SK-N-SH (cell line): ENCODE data around the gene RMDN2. TPM values are rescaled to one million over a fixed set of nuclear protein-coding genes. Genes with fewer than 3 reads are reported as not detected.

Experiments used
- CTCF ChIA-PET: fragments of 300-600, 350-600 bp; formaldehyde crosslinking; extraction: SDS; loops from one replicate; lab custom pipeline; 2021; lab: Yijun Ruan, JAX
- POLR2A ChIA-PET: fragments of 350-600 bp; sonication (Branson Sonifier 250); formaldehyde crosslinking; extraction: SDS; loops from one replicate; lab custom pipeline; 2020; ENCODE audit warnings: antibody characterized with exemption, inconsistent platforms; lab: Yijun Ruan, JAX
- DNase-seq: peaks from one replicate; pipeline ENCODE4 v3.0.0; 2012
- H2AFZ ChIP-seq: fragments of 200-600 bp; sonication (generic); 2 replicates; pipeline ENCODE4 v1.8.1; 2016; ENCODE audit warnings: antibody characterized with exemption, mild to moderate bottlenecking, low read depth
- H3F3A ChIP-seq: fragments of 200-600 bp; sonication (generic); replicated peaks from 2 replicates; pipeline ENCODE3; 2016; ENCODE audit warnings: antibody characterized with exemption, mild to moderate bottlenecking; ENCODE audit not compliant: insufficient read depth
- H3K27ac ChIP-seq, 2 experiments: fragments of 200-500 bp in 1 of 2; fragments of 200-600 bp in 1 of 2; sonication (Bioruptor generic) in 1 of 2; sonication (generic), shearing (Covaris generic) in 1 of 2; 2 replicates each; pipeline versions ENCODE4 v1.5.1 to v1.6.1; 2014 to 2016; ENCODE audit warnings: low read depth in 2 of 2, inconsistent platforms in 1 of 2, low read length in 1 of 2, mild to moderate bottlenecking in 1 of 2, mixed read lengths in 1 of 2
- H3K27me3 ChIP-seq: fragments of 200-600 bp; sonication (generic), shearing (Covaris generic); 2 replicates; pipeline ENCODE4 v1.6.1; 2016; ENCODE audit warnings: mixed run types; ENCODE audit not compliant: insufficient read depth
- H3K36me3 ChIP-seq, 2 experiments: fragments of 200-500 bp in 1 of 2; fragments of 200-600 bp in 1 of 2; sonication (Bioruptor generic) in 1 of 2; sonication (generic) in 1 of 2; replicated peaks in 1 of 2; 2 replicates each; pipeline versions ENCODE3 to v1.5.1; 2014 to 2016; ENCODE audit warnings: low read length in 1 of 2, mild to moderate bottlenecking in 1 of 2; ENCODE audit not compliant: insufficient read depth in 2 of 2, control insufficient read depth in 1 of 2
- H3K4me1 ChIP-seq, 2 experiments: fragments of 200-500 bp in 1 of 2; fragments of 200-600 bp in 1 of 2; sonication (Bioruptor generic) in 1 of 2; sonication (generic), shearing (Covaris generic) in 1 of 2; 2 replicates each; pipeline versions ENCODE4 v1.5.1 to v1.6.1; 2014 to 2016; ENCODE audit warnings: low read depth in 1 of 2, low read length in 1 of 2, mixed run types in 1 of 2; ENCODE audit not compliant: insufficient read depth in 2 of 2, control insufficient read depth in 1 of 2
- H3K4me2 ChIP-seq: fragments of 200-600 bp; sonication (generic), shearing (Covaris generic); 2 replicates; pipeline ENCODE4 v1.6.1; 2017; ENCODE audit warnings: mixed run types
- H3K4me3 ChIP-seq, 2 experiments: fragments of 200-500 bp in 1 of 2; fragments of 200-600 bp in 1 of 2; sonication (Bioruptor generic) in 1 of 2; sonication (generic), shearing (Covaris generic) in 1 of 2; 2 replicates each; pipeline versions ENCODE4 v1.5.1 to v1.8.1; 2014 to 2016; ENCODE audit warnings: low read depth in 2 of 2, inconsistent platforms in 1 of 2, low read length in 1 of 2, mild to moderate bottlenecking in 1 of 2, mixed read lengths in 1 of 2, moderate library complexity in 1 of 2
- H3K79me2 ChIP-seq: fragments of 200-600 bp; sonication (generic); 2 replicates; pipeline ENCODE4 v1.8.1; 2017; ENCODE audit warnings: mild to moderate bottlenecking; ENCODE audit not compliant: insufficient read depth
- H3K9ac ChIP-seq: fragments of 200-600 bp; sonication (generic); 2 replicates; pipeline ENCODE4 v1.6.1; 2017; ENCODE audit warnings: mixed run types
- H3K9me2 ChIP-seq: fragments of 200-600 bp; sonication (generic); 2 replicates; pipeline ENCODE4 v1.6.1; 2017; ENCODE audit warnings: mixed run types
- H3K9me3 ChIP-seq: fragments of 200-600 bp; sonication (generic); 2 replicates; pipeline ENCODE4 v1.6.1; 2017; ENCODE audit warnings: mixed run types, mild to moderate bottlenecking, moderate library complexity
- H4K20me1 ChIP-seq: fragments of 200-600 bp; sonication (generic); 2 replicates; pipeline ENCODE4 v1.6.1; 2017; ENCODE audit warnings: mild to moderate bottlenecking, mixed run types; ENCODE audit not compliant: insufficient read depth
- CHD2 ChIP-seq: fragments of 150-350 bp; IDR thresholded peaks from 2 replicates; pipeline ENCODE4 v1.6.1; 2018; ENCODE audit warnings: low read length; ENCODE audit not compliant: partially characterized antibody
- EP300 ChIP-seq, 2 experiments: IDR thresholded peaks; 2 replicates each; pipeline versions ENCODE4 v1.4.0 to v1.6.1; 2012; ENCODE audit warnings: borderline replicate concordance in 1 of 2, low read depth in 1 of 2, low read length in 1 of 2
- EZH2phosphoT487 ChIP-seq: fragments of 200-600 bp; sonication (generic); IDR thresholded peaks from 2 replicates; pipeline ENCODE4 v1.6.1; 2017; ENCODE audit warnings: low read depth, mixed run types, mild to moderate bottlenecking, antibody characterized with exemption, moderate library complexity, borderline replicate concordance
- FOSL2 ChIP-seq: IDR thresholded peaks from 2 replicates; pipeline ENCODE4 v1.4.0; 2012; ENCODE audit warnings: low read depth, mild to moderate bottlenecking, moderate library complexity, borderline replicate concordance
- FOXM1 ChIP-seq: IDR thresholded peaks from 2 replicates; pipeline ENCODE4 v1.4.0; 2012; ENCODE audit warnings: low read depth, mild to moderate bottlenecking
- GATA2 ChIP-seq: sonication (generic); formaldehyde crosslinking; IDR thresholded peaks from 2 replicates; pipeline ENCODE4 v1.5.0; 2020; ENCODE audit warnings: mild to moderate bottlenecking, missing genetic modification reagents
- MEF2A ChIP-seq: IDR thresholded peaks from 2 replicates; pipeline ENCODE4 v1.4.0; 2012; ENCODE audit warnings: low read depth, borderline replicate concordance
- MXI1 ChIP-seq: IDR thresholded peaks from 2 replicates; pipeline ENCODE4 v1.6.1; 2012; ENCODE audit warnings: mild to moderate bottlenecking, low read depth, low read length, improper control_type of control experiment
- NFIC ChIP-seq: IDR thresholded peaks from 2 replicates; pipeline ENCODE4 v1.4.0; 2012; ENCODE audit warnings: borderline replicate concordance
- NRF1 ChIP-seq: IDR thresholded peaks from 2 replicates; pipeline ENCODE4 v1.6.1; 2012; ENCODE audit warnings: low read depth, mild to moderate bottlenecking, low read length
- POLR2AphosphoS5 ChIP-seq: IDR thresholded peaks from 2 replicates; pipeline ENCODE4 v1.6.1; 2012; ENCODE audit warnings: low read depth, low read length
- RFX5 ChIP-seq: IDR thresholded peaks from 2 replicates; pipeline ENCODE4 v1.6.1; 2012; ENCODE audit warnings: mild to moderate bottlenecking, improper control_type of control experiment, low read length
- RXRA ChIP-seq: IDR thresholded peaks from 2 replicates; pipeline ENCODE4 v1.4.0; 2012; ENCODE audit warnings: low read depth, mild to moderate bottlenecking, borderline replicate concordance
- TAF1 ChIP-seq: IDR thresholded peaks from 2 replicates; pipeline ENCODE4 v1.6.1; 2012; ENCODE audit warnings: low read depth, mild to moderate bottlenecking, low read length, moderate library complexity, borderline replicate concordance
- TCF12 ChIP-seq: IDR thresholded peaks from 2 replicates; pipeline ENCODE4 v1.4.0; 2012
- TEAD4 ChIP-seq: IDR thresholded peaks from 2 replicates; pipeline ENCODE4 v1.4.0; 2012; ENCODE audit warnings: mild to moderate bottlenecking, borderline replicate concordance; ENCODE audit not compliant: insufficient read depth
- polyA plus RNA-seq, 3 experiments: library from polyadenylated mRNA; depleted of rRNA; stranded (reverse); fragments of >200 nt; gene quantifications; 2 replicates each; pipeline ENCODE4 v1.2.3, GENCODE V29; 2012
- TF ChIP-seq, protein P1 (sequence below): IDR thresholded peaks from 2 replicates; pipeline ENCODE4 v1.4.0; 2012; ENCODE audit warnings: low read depth, borderline replicate concordance
- TF ChIP-seq, protein P2 (sequence below): fragments of 200-600 bp; sonication (generic); IDR thresholded peaks from 2 replicates; pipeline ENCODE4 v1.6.1; 2017; ENCODE audit warnings: antibody characterized with exemption, mild to moderate bottlenecking, moderate library complexity
- TF ChIP-seq, protein P3 (sequence below): fragments of 150-350 bp; IDR thresholded peaks from 2 replicates; pipeline ENCODE4 v1.6.1; 2016; ENCODE audit warnings: mild to moderate bottlenecking, low read depth, low read length
- TF ChIP-seq, protein P4 (sequence below): IDR thresholded peaks from 2 replicates; pipeline ENCODE4 v1.4.0; 2012; ENCODE audit warnings: low read depth

The RMDN2 gene
- polyA plus RNA-seq, 1 of the 3 experiments (the other 2 are of a cell fraction), result 7.3 TPM

DNA sequence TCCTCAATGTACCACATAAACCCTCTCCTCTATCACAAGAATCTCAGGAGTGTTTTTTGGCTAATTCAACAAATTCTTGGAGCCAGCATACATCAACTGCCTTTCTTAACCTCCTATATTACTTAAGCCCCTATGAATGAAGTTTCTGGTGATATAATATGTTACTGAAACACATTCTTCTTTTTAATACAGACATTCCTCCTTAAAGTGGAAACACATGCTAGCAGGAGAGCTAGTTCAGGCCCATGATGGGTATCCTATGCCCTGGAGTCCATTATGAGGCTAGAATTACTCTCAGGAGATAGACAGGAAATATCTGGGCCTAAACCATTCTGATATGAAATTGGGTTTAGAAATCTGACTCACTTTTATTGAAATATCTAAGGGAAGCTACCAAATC is 26.6 kb upstream of the RMDN2 start:
- no peak overlapping the region for H3K4me3 ChIP-seq
- H3K4me2 ChIP-seq, result no peak overlapping the region
- H2AFZ ChIP-seq, result no peak overlapping the region
- peaks cover 0 to 3% of the 10 kb centered on the region in 2 experiments; a peak in 2 of 4 replicates for H3K4me1 ChIP-seq
- peak overlapping the region in 1 of 2 experiments; percentile 73; a peak in 2 of 4 replicates for H3K27ac ChIP-seq
- no peaks in the 10 kb centered on the region for H3K9me2 ChIP-seq
- H3K79me2 ChIP-seq, result no peaks in the 10 kb centered on the region
- TF ChIP-seq, protein P1, sequence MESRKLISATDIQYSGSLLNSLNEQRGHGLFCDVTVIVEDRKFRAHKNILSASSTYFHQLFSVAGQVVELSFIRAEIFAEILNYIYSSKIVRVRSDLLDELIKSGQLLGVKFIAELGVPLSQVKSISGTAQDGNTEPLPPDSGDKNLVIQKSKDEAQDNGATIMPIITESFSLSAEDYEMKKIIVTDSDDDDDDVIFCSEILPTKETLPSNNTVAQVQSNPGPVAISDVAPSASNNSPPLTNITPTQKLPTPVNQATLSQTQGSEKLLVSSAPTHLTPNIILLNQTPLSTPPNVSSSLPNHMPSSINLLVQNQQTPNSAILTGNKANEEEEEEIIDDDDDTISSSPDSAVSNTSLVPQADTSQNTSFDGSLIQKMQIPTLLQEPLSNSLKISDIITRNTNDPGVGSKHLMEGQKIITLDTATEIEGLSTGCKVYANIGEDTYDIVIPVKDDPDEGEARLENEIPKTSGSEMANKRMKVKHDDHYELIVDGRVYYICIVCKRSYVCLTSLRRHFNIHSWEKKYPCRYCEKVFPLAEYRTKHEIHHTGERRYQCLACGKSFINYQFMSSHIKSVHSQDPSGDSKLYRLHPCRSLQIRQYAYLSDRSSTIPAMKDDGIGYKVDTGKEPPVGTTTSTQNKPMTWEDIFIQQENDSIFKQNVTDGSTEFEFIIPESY, result no peak
- TF ChIP-seq FOXM1, result no peak
- TF ChIP-seq TCF12, result peak; percentile 46
- H3K36me3 ChIP-seq, result no peaks in the 10 kb centered on the region
- H3K9ac ChIP-seq, result no peak overlapping the region
- H4K20me1 ChIP-seq, result no peaks in the 10 kb centered on the region
- no peak for DNase-seq
- no peaks in the 10 kb centered on the region for H3F3A ChIP-seq
- CTCF ChIA-PET, result interaction anchor here (1.0 to 7.8 kb wide), 6 partner anchors 9 to 730 kb away, joined by 3 to 58 read pairs (median 7); no protein-coding TSS in a partner anchor
- no peaks in the 10 kb centered on the region for H3K9me3 ChIP-seq
- POLR2A ChIA-PET, result interaction anchor here (1.2 kb wide), 1 partner anchor 27 kb away, joined by 3 read pairs; the partner anchor contains the start of gene RMDN2
- H3K27me3 ChIP-seq, result no peaks in the 10 kb centered on the region

DNA sequence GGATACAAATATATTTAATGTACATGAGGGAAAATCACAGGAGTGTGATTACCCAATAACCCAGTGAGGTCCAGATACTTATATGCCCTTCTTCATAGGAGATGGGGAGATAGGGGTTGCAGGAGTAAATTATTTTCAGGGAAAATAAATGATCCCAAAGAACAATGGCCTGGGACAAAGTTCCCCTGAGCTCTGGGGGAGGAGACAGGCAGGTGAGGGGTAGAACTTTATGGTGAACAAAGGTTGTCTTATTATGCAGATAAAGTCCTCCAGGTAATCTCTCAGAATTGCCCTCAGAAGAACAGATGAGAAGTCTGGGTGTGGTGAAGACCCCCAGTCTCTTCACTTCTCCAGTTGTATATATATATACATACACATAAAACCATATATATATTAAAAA is 22.1 kb upstream of the RMDN2 start:
- H3K4me1 ChIP-seq, result no peaks in the 10 kb centered on the region; a peak in 1 of 4 replicates
- no peaks in the 10 kb centered on the region for H3K9me3 ChIP-seq
- no peak overlapping the region for H3K27ac ChIP-seq
- H3K9me2 ChIP-seq, result no peaks in the 10 kb centered on the region
- ChIA-PET CTCF (interaction anchor here (0.6 to 4.1 kb wide), 7 partner anchors 8 to 720 kb away, joined by 3 to 21 read pairs (median 6); no protein-coding TSS in a partner anchor), POLR2A (interaction anchor here (1.0 kb wide), 1 partner anchor 22 kb away, joined by 3 read pairs; the partner anchor contains the start of gene RMDN2)
- H3K79me2 ChIP-seq, result no peaks in the 10 kb centered on the region
- H3K4me2 ChIP-seq, result no peak overlapping the region
- H3K36me3 ChIP-seq, result no peaks in the 10 kb centered on the region
- no peaks in the 10 kb centered on the region for H4K20me1 ChIP-seq
- no peak overlapping the region for H2AFZ ChIP-seq
- no peak for DNase-seq
- H3K4me3 ChIP-seq, result no peak overlapping the region
- no peaks in the 10 kb centered on the region for H3F3A ChIP-seq
- H3K27me3 ChIP-seq, result no peaks in the 10 kb centered on the region
- no peak overlapping the region for H3K9ac ChIP-seq
- TF ChIP-seq, protein P2, sequence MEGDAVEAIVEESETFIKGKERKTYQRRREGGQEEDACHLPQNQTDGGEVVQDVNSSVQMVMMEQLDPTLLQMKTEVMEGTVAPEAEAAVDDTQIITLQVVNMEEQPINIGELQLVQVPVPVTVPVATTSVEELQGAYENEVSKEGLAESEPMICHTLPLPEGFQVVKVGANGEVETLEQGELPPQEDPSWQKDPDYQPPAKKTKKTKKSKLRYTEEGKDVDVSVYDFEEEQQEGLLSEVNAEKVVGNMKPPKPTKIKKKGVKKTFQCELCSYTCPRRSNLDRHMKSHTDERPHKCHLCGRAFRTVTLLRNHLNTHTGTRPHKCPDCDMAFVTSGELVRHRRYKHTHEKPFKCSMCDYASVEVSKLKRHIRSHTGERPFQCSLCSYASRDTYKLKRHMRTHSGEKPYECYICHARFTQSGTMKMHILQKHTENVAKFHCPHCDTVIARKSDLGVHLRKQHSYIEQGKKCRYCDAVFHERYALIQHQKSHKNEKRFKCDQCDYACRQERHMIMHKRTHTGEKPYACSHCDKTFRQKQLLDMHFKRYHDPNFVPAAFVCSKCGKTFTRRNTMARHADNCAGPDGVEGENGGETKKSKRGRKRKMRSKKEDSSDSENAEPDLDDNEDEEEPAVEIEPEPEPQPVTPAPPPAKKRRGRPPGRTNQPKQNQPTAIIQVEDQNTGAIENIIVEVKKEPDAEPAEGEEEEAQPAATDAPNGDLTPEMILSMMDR, result no peak
- TF ChIP-seq EP300 (IDR thresholded peaks at IDR 0.05; ENCODE audit: borderline replicate concordance in 1 of 2, low read depth in 1 of 2, low read length in 1 of 2), result no peak
- TF ChIP-seq FOSL2, result no peak
- TF ChIP-seq EZH2phosphoT487, result no peak
- no peak for TF ChIP-seq NRF1
- no peak for TF ChIP-seq CHD2
- no peak for TF ChIP-seq TCF12
- no peak for TF ChIP-seq POLR2AphosphoS5
- TF ChIP-seq, protein P3, sequence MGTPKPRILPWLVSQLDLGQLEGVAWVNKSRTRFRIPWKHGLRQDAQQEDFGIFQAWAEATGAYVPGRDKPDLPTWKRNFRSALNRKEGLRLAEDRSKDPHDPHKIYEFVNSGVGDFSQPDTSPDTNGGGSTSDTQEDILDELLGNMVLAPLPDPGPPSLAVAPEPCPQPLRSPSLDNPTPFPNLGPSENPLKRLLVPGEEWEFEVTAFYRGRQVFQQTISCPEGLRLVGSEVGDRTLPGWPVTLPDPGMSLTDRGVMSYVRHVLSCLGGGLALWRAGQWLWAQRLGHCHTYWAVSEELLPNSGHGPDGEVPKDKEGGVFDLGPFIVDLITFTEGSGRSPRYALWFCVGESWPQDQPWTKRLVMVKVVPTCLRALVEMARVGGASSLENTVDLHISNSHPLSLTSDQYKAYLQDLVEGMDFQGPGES, result no peak
- no peak for TF ChIP-seq RXRA
- TF ChIP-seq, protein P4, sequence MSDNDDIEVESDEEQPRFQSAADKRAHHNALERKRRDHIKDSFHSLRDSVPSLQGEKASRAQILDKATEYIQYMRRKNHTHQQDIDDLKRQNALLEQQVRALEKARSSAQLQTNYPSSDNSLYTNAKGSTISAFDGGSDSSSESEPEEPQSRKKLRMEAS, result no peak
- TF ChIP-seq NFIC, result no peak
- no peak for TF ChIP-seq TEAD4
- TF ChIP-seq TAF1, result no peak
- TF ChIP-seq, protein P1, result no peak
- TF ChIP-seq RFX5, result no peak
- no peak for TF ChIP-seq GATA2
- no peak for TF ChIP-seq MXI1
- TF ChIP-seq MEF2A, result no peak
